Activated CD4-positive, alpha-beta T cell treated with anti-CD3 and anti-CD28 coated beads, Interleukin-2, Interleukin-4, amounts not matched to agents 100 ng/mL and 50 ng/mL, durations not matched to agents 16 hours and 8 hours (primary cell): ENCODE results near the gene EPHB2.
"Not testable (repeated sequence)": the region's sequence is repeated elsewhere in the genome, so short reads cannot be mapped to it uniquely, and the experiment has no call there.

Experiments
- DNase-seq: peaks from one replicate; pipeline ENCODE4 v3.0.0-alpha.2; 2020; ENCODE audit warnings: low spot score

Gene EPHB2

GRCh38 chr1:22818061-22818770 lies 107.6 kb downstream of the EPHB2 start:
- no peak for DNase-seq

- no peak for DNase-seq
Measured at GRCh38 chr1:22819361-22819760, 108.7 kb downstream of the EPHB2 start.

GRCh38 chr1:22821027-22821426 lies 110.4 kb downstream of the EPHB2 start:
- no peak for DNase-seq

DNA sequence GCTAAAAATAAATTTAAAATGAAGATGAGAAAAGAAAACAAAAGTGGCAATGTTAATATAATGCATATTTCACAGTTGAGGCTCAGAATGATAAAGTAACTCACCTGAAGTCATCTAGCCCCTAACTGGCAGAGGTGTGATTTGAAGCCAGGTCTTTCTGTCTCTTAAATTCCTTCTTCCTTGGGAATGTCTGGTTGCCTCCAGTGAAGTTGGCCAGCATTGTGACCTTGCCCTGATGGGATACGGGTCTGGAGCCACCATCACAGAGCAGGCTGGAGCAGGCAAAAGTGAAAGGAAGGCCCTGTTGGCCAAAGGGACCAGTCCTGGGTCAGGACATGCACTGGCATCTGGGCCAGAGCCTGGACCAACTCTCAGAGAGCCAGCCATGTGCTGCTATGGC lies 111.7 kb downstream of the EPHB2 start:
- no peak for DNase-seq

DNA sequence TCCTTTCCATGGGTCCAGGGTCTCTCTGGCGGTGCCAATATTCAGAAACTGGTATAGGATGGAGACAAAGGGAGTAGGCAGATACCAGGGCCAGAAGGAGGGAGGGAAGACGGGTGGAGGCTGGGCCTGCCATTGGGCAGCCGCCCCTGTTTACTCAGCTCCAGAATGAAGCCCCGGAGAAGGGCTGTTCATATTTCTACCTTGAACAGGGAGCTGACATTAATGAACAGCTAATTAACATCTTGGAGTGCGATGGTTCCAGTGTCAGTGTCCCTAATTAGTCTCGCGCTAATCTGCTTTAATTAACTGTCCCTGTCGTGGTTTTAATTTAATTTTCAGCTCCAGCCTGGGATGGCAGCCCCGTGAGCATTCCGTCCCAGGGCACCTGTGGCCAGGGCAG lies 113.8 kb downstream of the EPHB2 start:
- no peak for DNase-seq

DNA sequence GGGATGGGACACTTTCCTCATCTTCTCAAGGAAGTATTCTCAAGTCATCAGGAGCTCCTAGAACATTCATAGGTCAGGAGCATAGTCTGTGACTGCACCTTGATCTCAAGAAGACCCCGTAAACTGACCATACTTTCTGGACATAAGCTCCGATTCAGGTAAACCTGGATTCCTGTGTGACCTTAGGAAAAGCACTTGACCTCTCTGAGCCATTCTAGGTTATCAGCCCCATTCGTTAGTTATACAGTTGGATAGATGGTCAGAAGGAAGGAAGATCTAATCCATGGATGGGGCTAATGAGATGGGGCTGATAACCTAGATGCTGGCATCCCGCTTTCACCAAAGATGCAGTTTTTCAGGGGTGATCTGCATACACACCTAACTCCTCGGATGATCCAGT lies 114.3 kb downstream of the EPHB2 start:
- no peak for DNase-seq

- DNase-seq = no peak
Measured at GRCh38 chr1:22825486-22826189, 115.0 kb downstream of the EPHB2 start.

GRCh38 chr1:22826604-22827580 lies 116.3 kb downstream of the EPHB2 start:
- DNase-seq = no peak

DNA sequence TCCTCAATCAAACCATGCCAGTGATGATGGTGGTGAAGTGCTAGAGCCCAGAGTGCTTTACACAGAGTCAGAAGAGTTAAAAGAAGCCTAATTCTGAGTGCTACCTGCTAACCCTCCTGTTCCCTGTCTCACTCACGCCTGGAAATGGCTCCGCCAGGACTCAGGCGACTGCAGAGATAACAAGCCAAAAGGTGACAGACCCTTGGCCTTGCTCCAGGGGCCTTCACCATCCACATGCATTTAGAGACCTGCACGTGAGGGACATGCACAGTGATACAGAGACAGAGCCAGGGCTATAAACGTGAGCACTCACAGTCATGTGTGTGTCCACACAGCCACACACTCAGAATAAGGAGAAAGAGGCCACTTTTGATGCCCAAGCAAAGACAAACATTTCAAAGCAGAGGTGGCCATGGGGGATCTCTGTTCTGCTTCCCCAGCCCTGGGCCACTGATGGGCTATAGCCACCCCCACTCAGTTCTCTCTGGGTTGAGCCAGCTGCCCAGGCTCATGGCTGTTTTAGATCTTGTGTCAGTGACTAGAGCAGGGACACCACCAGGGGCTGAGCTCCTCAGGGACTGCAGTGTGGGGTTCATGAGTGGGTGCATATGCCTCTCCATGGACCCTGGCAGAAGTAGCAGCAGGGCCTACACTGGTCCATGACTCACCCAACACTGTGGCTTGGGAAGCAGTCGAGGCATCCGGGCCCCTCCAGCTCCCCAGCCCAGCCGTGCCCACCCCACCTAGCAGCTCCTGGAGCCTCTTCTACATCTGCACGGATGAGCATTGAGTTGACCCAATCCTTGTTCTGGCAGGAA lies 117.2 kb downstream of the EPHB2 start:
- DNase-seq = no peak

DNA sequence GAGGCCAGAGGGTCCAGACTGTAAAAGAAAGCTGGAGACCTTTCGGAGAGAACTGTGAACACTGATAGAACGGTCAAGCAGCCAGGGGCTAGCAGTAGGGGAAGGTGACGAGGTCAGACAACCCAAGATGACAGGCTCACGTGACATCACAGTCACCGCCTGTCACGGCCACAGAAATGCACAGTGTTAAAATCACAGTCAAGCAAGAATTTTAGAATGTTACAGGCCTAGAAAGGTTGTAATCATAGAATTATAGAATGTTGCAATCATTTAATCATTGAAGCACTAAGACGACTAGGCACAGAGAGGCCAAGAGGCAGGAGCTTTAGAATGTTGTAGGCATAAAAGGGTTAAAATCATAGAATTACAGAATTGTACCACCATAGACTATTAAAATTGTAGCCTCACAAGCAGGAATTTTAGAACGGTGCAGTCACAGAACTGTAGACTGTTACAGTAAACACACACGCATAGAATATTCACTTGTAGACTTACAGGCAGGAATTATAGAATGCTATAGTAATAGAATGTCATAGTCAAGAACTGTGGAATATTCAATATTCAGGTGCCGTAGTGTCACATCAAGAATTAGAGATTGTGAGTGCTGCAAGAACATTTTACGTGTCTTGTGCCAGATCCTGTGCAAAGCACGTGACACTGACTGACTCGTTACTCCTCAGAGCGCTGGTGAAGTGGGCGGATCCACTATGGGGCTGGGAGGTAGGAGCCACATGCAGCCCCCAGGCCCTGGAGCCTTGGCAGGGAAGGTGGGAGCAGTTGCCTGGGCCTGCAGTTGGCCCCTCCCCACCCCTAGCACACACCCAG lies 118.1 kb downstream of the EPHB2 start:
- no peak for DNase-seq

DNA sequence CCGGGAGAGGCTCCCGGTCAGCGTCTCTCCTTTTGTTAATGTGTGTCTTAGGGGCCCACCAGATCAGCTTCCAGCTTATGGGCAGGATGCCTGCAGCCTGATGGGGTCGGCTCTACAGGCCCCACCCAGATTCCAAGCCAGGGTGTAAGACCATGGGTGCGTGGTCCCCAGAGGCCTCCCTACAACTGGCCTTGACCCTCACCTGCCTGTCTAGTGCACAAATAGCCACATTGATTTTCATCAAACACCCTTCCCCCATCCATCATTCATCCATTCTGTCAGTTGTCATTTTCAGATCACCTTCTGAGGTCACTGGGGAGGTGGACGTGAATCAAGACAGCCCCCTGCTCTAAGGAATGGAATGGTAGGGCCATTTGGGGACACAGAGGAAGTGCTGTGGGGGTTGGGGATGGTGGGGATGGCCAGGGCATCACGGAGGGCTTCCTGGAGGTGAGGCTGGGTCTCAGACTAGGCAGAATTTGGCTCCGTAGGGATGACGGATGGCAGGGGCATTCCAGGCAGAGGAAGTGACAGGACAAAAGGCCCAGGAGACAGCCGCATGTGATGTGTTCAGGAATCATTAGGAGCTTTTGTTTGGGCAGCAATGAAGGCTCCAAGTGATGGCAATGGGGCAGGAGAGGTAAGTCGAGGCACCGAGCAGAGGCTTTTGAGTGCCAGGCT lies 118.8 kb downstream of the EPHB2 start:
- no peak for DNase-seq

DNA sequence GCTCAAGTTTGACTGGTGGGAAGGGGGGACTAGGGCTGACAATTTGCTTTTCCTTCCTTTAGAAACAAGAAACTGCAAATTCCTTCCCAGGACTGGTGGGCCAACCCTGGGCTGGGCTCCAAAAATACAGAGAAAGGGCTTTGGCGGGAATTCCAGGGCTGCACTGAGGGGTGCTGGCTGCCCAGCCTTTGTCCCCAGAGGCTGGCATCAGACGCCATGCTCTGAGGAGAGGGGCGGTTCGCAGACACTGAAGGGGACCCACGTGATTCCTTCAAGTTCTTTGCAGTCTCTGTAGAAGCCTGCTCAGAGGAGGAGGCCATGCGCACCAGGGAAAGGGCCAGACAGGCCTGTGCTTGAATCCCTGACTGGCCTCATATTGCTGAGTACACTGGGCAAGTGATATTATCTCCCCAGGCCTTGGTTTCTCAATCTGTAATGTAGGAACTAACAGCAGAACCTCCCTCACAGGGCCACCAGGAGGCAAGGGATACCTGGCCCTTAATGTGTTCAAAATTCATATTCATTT lies 119.5 kb downstream of the EPHB2 start:
- no peak for DNase-seq

DNA sequence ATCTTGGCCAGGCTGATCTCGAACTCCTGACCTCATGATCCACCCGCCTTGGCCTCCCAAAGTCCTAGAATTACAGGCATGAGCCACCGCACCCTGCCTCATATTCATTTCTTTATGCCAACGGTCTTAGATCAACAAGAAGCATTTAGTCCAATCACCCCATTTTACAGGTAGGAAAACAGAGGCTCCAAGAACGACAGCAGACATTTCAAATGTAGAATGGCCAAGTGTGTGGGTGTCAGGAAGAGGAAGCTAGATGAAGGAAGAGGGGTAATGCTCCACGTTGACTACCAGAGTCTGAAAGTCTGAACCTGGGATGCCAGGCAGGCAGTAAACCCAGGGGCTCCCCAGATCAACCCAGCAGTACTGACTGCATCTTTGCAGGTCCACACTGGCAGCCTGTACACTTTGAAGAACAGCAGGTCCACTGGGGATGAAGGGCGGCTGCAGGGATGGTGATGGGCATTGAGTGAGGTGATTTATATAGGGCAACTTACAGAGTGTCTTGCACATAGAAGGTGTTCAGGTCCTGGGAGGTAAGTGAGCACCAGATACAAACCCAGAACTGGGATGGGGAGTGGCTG lies 120.2 kb downstream of the EPHB2 start:
- no peak for DNase-seq

- peak; percentile 18 for DNase-seq
Measured at GRCh38 chr1:22831729-22832413, 121.2 kb downstream of the EPHB2 start.

DNA sequence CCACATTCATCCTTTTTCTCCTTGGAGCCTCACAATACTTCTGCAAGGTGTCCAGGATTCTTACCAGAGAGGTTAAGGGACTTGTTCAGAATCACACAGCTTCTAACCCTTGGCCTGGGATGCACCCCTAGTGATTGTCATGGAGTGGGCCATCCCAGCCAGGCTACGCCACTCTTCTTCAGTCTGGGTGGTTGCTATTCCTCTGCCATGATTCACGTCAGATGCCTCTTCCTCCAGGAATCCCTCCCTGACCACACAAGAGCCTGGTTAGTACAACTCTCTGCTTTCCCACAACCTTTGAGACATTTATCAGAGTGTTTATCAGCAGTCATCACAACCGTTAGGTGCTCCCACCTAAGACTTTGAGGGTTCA lies 121.8 kb downstream of the EPHB2 start:
- DNase-seq = no peak

GRCh38 chr1:22833699-22834098 lies 123.1 kb downstream of the EPHB2 start:
- DNase-seq = no peak

GRCh38 chr1:22834420-22834819 lies 123.8 kb downstream of the EPHB2 start:
- DNase-seq = not testable (repeated sequence)

DNA sequence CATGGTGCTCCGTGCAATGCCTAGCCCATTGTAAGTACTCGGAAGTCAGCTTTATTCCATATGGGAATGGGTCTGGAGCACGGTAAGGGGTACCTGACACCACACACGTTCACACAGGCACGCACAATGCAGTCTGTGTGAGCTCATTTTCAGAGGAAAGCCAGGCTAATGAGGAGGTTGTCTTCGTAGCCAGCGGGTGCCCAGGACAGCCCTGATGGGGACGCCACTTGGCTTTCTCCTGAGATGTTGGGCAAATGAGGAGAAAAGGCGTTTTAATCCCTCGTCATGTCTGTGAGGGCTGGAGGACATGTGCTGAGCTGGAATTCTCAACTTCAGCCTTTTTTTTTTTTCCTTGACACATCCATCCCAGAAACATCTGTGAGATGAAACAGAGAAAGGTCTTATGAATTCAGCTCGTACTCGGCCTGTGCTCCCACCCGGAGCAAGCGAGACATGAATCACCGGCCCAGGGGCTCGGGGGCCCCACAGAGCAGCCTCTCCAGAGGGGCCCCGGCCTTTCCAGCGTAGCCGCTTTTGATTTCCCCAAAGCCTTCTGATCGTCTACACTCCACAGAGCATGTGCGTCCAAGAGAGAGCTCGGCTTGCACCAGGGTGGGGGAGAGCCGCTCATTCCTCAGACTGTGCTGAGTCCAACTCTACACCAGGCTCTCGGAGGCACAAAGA lies 125.1 kb downstream of the EPHB2 start:
- DNase-seq = no peak
